ENCODE measurements around the gene ARHGAP31.

ARHGAP31 gene

DNA sequence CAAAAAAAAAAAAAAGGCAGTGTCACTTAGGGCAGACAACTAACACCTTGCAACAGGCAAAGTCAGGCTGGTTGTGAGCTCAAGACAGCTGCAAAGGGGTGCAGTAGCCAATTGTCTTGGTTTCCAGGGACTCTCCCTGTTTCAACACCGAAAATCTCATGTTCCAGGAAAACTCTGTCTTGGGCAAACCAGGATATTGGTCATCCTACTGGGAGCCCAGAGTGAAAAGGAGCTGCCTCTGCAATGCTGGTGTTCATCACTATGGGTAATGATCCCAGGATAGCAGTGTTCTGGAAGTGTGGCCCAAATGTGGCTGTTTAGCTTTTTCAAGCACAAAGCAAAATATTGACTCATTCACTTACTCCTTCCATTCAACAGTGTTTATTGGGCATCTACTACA is 82.6 kb downstream of the ARHGAP31 start:
- no peaks in the 10 kb centered on the region for H3K27me3 ChIP-seq (ENCODE audit: control insufficient read depth, insufficient read depth, low read length)
- no peak overlapping the region for H3K27ac ChIP-seq (ENCODE audit: low read length)
- H3K9ac ChIP-seq (ENCODE audit: low read length), result no peak overlapping the region
- no peaks in the 10 kb centered on the region for H3K36me3 ChIP-seq (ENCODE audit: control insufficient read depth, low read depth, low read length)
- H3K4me3 ChIP-seq (ENCODE audit: low read length), result no peak overlapping the region
- H3K9me3 ChIP-seq (ENCODE audit: control insufficient read depth, low read depth, low read length), result no peaks in the 10 kb centered on the region
- no peaks in the 10 kb centered on the region for H3K4me1 ChIP-seq (ENCODE audit: control insufficient read depth, low read depth, low read length)

DNA sequence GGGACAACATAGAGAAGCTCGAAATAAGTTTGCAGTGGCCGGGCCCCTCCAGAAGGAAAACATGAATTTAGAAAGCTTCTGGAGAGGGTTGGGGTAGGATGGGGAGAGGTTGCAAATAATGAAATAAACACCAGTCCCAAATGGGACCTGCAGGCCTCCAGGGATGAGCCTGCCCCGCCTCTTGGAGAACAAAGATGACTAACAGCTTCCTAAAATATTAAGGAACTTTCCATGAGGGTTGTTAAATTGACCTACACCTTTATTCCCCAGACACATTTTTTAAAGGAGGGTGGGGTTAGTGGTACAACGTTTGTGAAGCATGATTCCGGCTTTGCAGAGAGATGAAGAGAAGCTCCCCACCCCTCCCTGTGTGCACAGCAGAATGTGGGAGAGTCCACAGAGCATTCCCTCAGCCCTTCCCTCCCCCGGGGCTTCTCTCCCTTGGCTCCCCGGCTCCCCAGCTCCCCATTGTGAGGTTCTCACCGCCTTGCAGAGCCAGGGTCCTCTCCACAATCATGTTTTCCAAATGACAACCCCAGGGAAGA is 84.1 kb downstream of the ARHGAP31 start:
- Histone ChIP-seq H3K36me3 (ENCODE audit: control insufficient read depth, low read depth, low read length) (no peaks in the 10 kb centered on the region), H3K4me3 (ENCODE audit: low read length) (no peak overlapping the region), H3K9me3 (ENCODE audit: control insufficient read depth, low read depth, low read length) (no peaks in the 10 kb centered on the region), H3K27me3 (ENCODE audit: control insufficient read depth, insufficient read depth, low read length) (no peaks in the 10 kb centered on the region), H3K4me1 (ENCODE audit: control insufficient read depth, low read depth, low read length) (no peaks in the 10 kb centered on the region), H3K9ac (ENCODE audit: low read length) (no peak overlapping the region), H3K27ac (ENCODE audit: low read length) (no peak overlapping the region)

DNA sequence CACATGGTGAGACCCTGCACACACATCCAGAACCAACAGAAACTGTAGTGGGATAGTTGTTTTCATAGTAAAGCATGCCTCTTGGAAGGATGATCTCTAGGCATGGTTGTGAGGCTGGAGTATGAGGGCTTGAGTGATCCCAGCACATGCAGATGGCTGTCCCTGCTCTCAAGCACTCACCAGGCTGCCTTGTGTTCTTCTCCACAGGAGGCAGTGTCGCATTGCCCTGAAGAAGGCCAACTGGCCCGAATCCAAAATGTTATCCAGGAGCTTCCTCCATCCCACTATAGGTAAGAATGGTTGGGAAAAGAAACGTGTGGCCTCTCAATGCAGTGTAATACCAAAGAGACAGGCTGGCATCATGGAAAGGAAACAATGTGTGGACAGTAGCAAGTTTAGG is 86.5 kb downstream of the ARHGAP31 start:
- no peak overlapping the region for H3K27ac ChIP-seq (ENCODE audit: low read length)
- no peaks in the 10 kb centered on the region for H3K36me3 ChIP-seq (ENCODE audit: control insufficient read depth, low read depth, low read length)
- no peak overlapping the region for H3K9ac ChIP-seq (ENCODE audit: low read length)
- H3K27me3 ChIP-seq (ENCODE audit: control insufficient read depth, insufficient read depth, low read length), result no peaks in the 10 kb centered on the region
- H3K9me3 ChIP-seq (ENCODE audit: control insufficient read depth, low read depth, low read length), result no peaks in the 10 kb centered on the region
- no peaks in the 10 kb centered on the region for H3K4me1 ChIP-seq (ENCODE audit: control insufficient read depth, low read depth, low read length)
- no peak overlapping the region for H3K4me3 ChIP-seq (ENCODE audit: low read length)

DNA sequence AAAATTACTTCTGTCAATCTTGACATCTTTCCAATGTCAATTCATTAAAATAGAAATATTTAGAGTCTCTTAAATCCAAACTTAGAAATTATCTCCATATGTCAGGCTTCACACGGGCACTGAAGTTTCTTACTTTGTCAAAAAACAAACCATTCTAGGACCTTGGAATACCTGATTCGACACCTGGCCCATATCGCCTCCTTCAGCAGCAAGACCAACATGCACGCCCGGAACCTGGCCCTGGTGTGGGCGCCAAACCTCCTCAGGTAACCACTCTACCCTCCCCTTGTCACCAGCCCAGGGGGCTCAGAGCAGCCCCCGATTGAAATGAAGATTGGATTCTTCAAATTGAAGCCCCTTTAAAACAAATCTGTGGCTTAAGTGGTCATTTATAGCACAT is 88.0 kb downstream of the ARHGAP31 start:
- H3K27me3 ChIP-seq (ENCODE audit: control insufficient read depth, insufficient read depth, low read length), result no peaks in the 10 kb centered on the region
- no peaks in the 10 kb centered on the region for H3K9me3 ChIP-seq (ENCODE audit: control insufficient read depth, low read depth, low read length)
- H3K27ac ChIP-seq (ENCODE audit: low read length), result no peak overlapping the region
- no peaks in the 10 kb centered on the region for H3K4me1 ChIP-seq (ENCODE audit: control insufficient read depth, low read depth, low read length)
- no peak overlapping the region for H3K4me3 ChIP-seq (ENCODE audit: low read length)
- no peaks in the 10 kb centered on the region for H3K36me3 ChIP-seq (ENCODE audit: control insufficient read depth, low read depth, low read length)
- H3K9ac ChIP-seq (ENCODE audit: low read length), result no peak overlapping the region

DNA sequence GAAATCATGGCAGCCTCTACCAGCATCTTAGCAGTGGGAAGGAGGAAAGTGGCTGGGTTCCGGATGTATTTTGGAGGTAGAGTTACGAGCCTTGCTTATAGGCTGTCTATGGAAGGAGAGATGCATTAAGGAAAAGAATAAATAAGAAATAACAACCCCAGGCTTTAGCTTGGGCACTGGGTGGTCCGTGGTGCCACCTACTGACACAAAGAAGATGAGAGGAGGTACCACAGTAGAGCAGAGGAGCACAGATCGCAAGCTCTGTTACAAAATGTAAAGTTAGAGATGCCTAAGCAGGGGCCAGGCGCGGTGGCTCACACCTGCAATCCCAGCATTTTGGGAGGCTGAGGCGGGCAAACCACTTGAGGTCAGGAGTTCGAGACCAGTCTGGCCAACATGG is 94.4 kb downstream of the ARHGAP31 start:
- Histone ChIP-seq H3K27me3 (ENCODE audit: control insufficient read depth, insufficient read depth, low read length) (no peaks in the 10 kb centered on the region), H3K4me1 (ENCODE audit: control insufficient read depth, low read depth, low read length) (no peaks in the 10 kb centered on the region), H3K27ac (ENCODE audit: low read length) (no peak overlapping the region), H3K4me3 (ENCODE audit: low read length) (no peak overlapping the region), H3K9ac (ENCODE audit: low read length) (no peak overlapping the region), H3K36me3 (ENCODE audit: control insufficient read depth, low read depth, low read length) (no peaks in the 10 kb centered on the region), H3K9me3 (ENCODE audit: control insufficient read depth, low read depth, low read length) (no peaks in the 10 kb centered on the region)

DNA sequence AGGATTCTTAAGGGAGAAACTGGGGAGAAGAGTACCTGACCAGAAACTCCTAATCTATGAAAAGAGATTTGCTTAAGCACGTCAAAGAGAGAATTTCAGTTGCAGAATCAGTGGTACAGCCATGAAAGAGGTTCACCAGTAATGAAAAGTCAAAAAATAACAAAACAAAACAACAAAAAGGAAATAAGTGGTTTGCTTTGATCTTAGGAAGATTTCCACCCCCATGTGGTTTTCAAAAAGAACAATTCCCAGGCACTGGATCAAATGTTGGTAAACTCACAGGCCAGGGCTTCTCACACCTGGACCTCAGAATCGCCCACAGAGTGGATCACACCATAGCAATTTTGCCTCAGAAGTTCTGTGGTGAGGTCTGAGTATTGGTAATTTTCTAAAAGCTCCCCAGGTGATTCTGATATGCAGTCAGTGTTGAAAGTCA is 101.8 kb downstream of the ARHGAP31 start:
- no peaks in the 10 kb centered on the region for H3K9me3 ChIP-seq (ENCODE audit: control insufficient read depth, low read depth, low read length)
- no peak overlapping the region for H3K27ac ChIP-seq (ENCODE audit: low read length)
- H3K36me3 ChIP-seq (ENCODE audit: control insufficient read depth, low read depth, low read length), result no peaks in the 10 kb centered on the region
- no peak overlapping the region for H3K9ac ChIP-seq (ENCODE audit: low read length)
- H3K27me3 ChIP-seq (ENCODE audit: control insufficient read depth, insufficient read depth, low read length), result no peaks in the 10 kb centered on the region
- peaks cover 23% of the 10 kb centered on the region for H3K4me1 ChIP-seq (ENCODE audit: control insufficient read depth, low read depth, low read length)
- no peak overlapping the region for H3K4me3 ChIP-seq (ENCODE audit: low read length)

DNA sequence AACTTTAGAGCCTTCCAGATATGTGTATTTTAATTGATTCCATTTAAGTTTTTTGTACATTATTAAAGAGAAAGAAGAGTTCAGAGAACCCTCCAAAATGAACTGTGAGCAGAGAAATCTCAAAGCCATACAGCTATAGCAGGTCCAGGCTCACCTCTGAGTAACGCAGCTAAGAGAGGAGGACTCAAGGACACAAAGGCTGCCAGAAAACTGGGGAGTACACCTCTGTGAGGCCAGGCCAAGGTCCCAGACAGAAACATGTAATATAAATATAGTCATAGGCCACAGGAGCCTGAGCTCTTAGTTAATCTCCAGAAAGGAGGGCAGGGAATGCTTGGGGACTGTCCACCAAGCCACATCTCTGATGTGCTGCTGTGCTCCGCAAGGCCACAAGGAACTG is 102.7 kb downstream of the ARHGAP31 start:
- Histone ChIP-seq H3K9ac (ENCODE audit: low read length) (no peak overlapping the region), H3K4me1 (ENCODE audit: control insufficient read depth, low read depth, low read length) (peaks cover 31% of the 10 kb centered on the region), H3K9me3 (ENCODE audit: control insufficient read depth, low read depth, low read length) (no peaks in the 10 kb centered on the region), H3K27ac (ENCODE audit: low read length) (no peak overlapping the region), H3K36me3 (ENCODE audit: control insufficient read depth, low read depth, low read length) (no peaks in the 10 kb centered on the region), H3K4me3 (ENCODE audit: low read length) (no peak overlapping the region), H3K27me3 (ENCODE audit: control insufficient read depth, insufficient read depth, low read length) (no peaks in the 10 kb centered on the region)

DNA sequence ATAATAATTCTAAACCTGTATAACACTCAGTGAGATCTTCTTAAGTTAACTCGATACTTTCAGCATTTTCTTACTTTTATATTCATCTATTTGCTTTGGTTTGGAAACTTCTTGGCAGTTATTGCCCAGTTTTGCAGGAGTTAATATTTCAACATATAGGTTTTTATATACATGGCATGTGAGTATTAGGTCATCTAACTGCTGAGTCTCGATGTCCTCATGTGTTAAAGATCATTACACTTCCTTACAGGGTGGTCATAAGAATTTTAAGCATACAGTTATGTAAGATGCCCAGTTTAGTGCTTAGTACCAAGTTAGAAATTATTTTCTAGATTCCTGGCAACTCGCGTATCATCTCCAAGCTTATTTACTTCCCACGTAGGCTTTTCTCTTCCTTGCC is 106.3 kb downstream of the ARHGAP31 start:
- Histone ChIP-seq H3K36me3 (ENCODE audit: control insufficient read depth, low read depth, low read length) (no peaks in the 10 kb centered on the region), H3K9ac (ENCODE audit: low read length) (no peak overlapping the region), H3K9me3 (ENCODE audit: control insufficient read depth, low read depth, low read length) (no peaks in the 10 kb centered on the region), H3K27ac (ENCODE audit: low read length) (no peak overlapping the region), H3K27me3 (ENCODE audit: control insufficient read depth, insufficient read depth, low read length) (no peaks in the 10 kb centered on the region), H3K4me3 (ENCODE audit: low read length) (no peak overlapping the region), H3K4me1 (ENCODE audit: control insufficient read depth, low read depth, low read length) (peaks cover 31% of the 10 kb centered on the region)

DNA sequence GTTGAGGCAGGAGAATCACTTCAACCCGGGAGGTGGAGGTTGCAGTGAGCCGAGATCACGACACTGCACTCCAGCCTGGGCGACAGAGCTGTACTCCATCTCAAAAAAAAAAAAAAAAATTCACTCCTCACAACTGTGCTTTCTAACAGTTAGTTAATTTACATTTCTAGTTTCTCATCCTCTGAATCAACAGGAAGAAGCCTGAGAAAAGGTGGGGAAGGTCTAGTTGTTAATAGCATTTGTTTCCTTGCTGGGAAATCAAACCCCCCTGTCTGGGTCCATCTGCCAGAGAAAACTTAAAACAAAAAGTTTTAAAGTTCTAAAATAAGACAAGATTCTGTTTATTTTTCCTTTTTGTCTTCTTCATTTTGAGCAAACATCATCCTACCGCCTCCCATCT is 106.9 kb downstream of the ARHGAP31 start:
- H3K27me3 ChIP-seq (ENCODE audit: control insufficient read depth, insufficient read depth, low read length), result no peaks in the 10 kb centered on the region
- H3K9me3 ChIP-seq (ENCODE audit: control insufficient read depth, low read depth, low read length), result no peaks in the 10 kb centered on the region
- no peak overlapping the region for H3K9ac ChIP-seq (ENCODE audit: low read length)
- no peaks in the 10 kb centered on the region for H3K36me3 ChIP-seq (ENCODE audit: control insufficient read depth, low read depth, low read length)
- H3K27ac ChIP-seq (ENCODE audit: low read length), result no peak overlapping the region
- H3K4me3 ChIP-seq (ENCODE audit: low read length), result no peak overlapping the region
- peaks cover 25% of the 10 kb centered on the region for H3K4me1 ChIP-seq (ENCODE audit: control insufficient read depth, low read depth, low read length)

DNA sequence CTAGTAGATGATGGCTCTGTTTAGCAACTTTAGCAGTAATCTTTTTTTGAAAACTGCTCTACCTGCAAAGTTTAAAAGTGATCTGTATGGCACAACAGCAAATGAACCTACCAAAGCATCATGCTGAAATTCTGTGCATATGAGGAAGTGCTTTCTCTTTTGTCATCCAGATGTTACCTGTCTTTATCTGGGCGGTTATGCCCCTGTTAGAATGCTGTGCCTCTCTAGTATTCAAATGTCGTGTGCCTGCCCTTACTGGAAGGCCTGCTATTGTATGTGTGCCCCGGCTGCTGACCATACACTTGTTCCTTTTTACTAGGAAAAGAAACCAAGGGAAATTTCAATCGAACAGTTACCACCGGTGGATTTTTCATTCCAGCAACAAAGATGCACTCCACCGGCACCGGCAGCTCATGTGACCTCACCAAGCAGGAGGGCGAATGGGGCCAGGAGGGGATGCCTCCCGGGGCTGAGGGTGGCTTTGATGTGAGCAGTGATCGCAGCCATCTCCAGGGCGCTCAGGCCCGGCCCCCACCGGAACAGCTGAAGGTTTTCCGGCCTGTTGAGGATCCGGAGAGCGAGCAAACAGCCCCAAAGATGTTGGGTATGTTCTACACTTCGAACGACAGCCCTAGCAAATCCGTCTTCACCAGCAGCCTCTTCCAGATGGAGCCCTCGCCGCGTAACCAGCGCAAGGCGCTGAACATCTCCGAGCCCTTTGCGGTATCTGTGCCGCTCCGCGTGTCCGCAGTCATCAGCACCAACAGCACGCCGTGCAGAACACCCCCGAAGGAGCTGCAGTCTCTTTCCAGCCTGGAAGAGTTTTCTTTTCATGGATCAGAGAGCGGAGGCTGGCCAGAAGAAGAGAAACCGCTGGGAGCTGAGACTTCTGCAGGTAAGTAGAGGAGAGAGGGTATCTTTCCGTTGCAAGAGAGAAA is 107.6 kb downstream of the ARHGAP31 start:
- no peaks in the 10 kb centered on the region for H3K9me3 ChIP-seq (ENCODE audit: control insufficient read depth, low read depth, low read length)
- no peaks in the 10 kb centered on the region for H3K27me3 ChIP-seq (ENCODE audit: control insufficient read depth, insufficient read depth, low read length)
- H3K4me3 ChIP-seq (ENCODE audit: low read length), result no peak overlapping the region
- no peak overlapping the region for H3K9ac ChIP-seq (ENCODE audit: low read length)
- no peak overlapping the region for H3K27ac ChIP-seq (ENCODE audit: low read length)
- H3K4me1 ChIP-seq (ENCODE audit: control insufficient read depth, low read depth, low read length), result peaks cover 18% of the 10 kb centered on the region
- H3K36me3 ChIP-seq (ENCODE audit: control insufficient read depth, low read depth, low read length), result no peaks in the 10 kb centered on the region

DNA sequence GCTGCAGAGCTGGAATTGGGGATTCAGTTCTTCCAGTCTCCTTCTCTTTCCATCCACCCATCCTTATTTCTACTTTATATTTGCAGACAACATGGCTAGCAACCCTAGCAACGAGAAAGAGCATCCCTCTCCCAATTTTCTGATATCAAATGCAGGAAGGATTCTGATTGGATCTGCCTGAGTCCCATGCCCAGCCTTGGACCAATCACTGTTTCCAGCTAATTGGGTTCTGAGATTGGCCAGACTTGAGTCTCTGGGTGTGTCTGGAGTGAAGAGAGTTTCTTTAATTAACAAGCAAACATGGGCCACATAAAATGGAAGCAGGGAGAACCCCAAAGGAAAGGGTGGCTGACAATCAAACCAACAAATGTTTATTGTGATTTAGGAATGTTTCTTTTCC is 108.6 kb downstream of the ARHGAP31 start:
- no peak overlapping the region for H3K27ac ChIP-seq (ENCODE audit: low read length)
- peaks cover 11% of the 10 kb centered on the region for H3K4me1 ChIP-seq (ENCODE audit: control insufficient read depth, low read depth, low read length)
- H3K27me3 ChIP-seq (ENCODE audit: control insufficient read depth, insufficient read depth, low read length), result no peaks in the 10 kb centered on the region
- no peak overlapping the region for H3K4me3 ChIP-seq (ENCODE audit: low read length)
- H3K9me3 ChIP-seq (ENCODE audit: control insufficient read depth, low read depth, low read length), result no peaks in the 10 kb centered on the region
- H3K36me3 ChIP-seq (ENCODE audit: control insufficient read depth, low read depth, low read length), result no peaks in the 10 kb centered on the region
- no peak overlapping the region for H3K9ac ChIP-seq (ENCODE audit: low read length)

DNA sequence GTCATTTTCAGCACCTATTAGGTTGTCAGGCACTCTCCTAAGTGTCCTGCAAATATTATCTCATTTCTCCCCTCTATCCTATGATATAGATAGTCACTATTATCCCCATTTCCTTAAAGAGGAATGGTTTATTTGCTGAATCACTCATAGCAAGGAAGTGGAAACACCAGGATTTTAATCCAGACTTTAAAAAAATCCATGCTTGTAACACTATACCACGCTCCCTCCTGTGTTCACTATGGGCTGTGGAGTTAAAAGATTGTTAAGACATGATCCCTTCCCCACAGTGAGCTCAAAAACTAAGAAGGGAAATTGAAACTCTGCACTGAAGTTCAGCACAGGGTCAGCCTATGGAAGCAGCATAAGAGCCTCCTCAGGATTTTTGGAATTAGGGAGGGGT is 109.0 kb downstream of the ARHGAP31 start:
- H3K27ac ChIP-seq (ENCODE audit: low read length), result no peak overlapping the region
- H3K9me3 ChIP-seq (ENCODE audit: control insufficient read depth, low read depth, low read length), result no peaks in the 10 kb centered on the region
- H3K27me3 ChIP-seq (ENCODE audit: control insufficient read depth, insufficient read depth, low read length), result no peaks in the 10 kb centered on the region
- no peaks in the 10 kb centered on the region for H3K36me3 ChIP-seq (ENCODE audit: control insufficient read depth, low read depth, low read length)
- H3K9ac ChIP-seq (ENCODE audit: low read length), result no peak overlapping the region
- no peak overlapping the region for H3K4me3 ChIP-seq (ENCODE audit: low read length)
- H3K4me1 ChIP-seq (ENCODE audit: control insufficient read depth, low read depth, low read length), result peaks cover 11% of the 10 kb centered on the region

Measured in iPS-18a (cell line).